ENCODE measurements around the gene EME2.

DNA sequence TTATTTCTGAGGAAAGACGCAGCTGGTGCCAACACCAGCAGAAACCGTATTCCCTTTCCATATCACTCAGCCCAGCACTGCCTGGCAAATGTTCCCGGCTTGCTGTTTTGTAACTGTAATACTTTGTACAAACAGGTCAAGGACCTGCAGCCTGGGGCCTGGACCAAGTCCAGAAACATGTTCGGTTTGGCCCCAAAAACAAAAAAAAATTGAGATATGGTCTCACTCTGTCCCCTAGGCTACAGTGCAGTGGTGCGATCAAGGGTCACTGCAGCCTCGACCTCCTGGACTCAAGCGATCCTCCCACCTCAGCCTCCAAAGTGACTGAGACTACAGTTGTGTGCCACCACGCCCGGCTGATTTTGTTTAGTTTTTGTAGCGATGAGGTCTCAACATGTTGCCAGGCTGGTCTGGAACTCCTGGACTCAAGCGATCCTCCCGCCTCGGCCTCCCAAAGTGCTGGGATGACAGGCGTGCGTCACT is 52.8 kb downstream of the EME2 start:
- TF ChIP-seq CTCF (IDR thresholded peaks at IDR 0.05), result no peak
- TF ChIP-seq POLR2A (IDR thresholded peaks at IDR 0.05), result no peak

All from testis (tissue), 2 donors.